GM21423 (cell line): ENCODE measurements around the gene CYSLTR2.
"Not testable (repeated sequence)": the region's sequence is repeated elsewhere in the genome, so short reads cannot be mapped to it uniquely, and the experiment has no call there.

Experiments
- ATAC-seq: cut with Tn5 transposase; IDR thresholded peaks from one replicate; pipeline ENCODE4 v1.9.1; 2021; ENCODE audit warnings: mild to moderate bottlenecking, moderate library complexity; ENCODE audit not compliant: unreplicated experiment

CYSLTR2 gene

GRCh38 chr13:48686636-48687210 lies 33.0 kb downstream of the CYSLTR2 start:
- ATAC-seq: no peak

DNA sequence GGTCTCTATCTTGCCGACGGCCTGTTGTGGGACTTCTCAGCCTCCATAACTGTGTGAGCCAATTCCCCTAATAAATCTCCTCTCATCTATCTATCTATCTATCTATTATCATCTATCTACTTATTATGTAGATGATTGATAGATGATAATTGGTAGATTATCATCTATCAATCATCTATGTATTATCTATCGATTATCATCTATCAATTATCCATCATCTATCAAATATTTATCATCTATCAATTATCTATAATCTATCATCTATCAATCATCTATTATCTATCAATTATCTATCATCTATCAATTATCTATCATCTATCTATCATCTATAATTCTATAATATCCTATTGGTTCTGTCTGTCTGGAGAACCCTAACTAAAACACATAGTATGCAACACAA lies 33.5 kb downstream of the CYSLTR2 start:
- no peak for ATAC-seq

DNA sequence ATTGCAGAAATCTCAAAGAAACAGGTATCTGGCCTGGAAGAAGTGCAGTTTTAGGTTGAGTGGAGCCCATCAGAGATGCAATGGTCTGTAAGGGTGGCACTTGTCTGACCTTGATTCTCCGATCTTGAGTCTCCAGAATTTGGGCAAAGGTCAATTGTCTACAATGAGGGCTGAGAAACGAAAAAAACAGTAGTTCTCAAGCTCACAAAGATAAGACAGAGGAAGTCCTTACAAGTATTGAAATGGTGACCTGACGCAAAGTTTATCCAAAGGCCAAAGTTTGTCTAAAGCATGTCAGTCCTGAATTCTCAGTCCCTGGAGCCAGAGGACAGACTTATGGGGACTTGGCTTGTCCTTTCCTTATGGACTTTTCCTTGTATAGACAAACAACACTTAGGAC lies 40.3 kb downstream of the CYSLTR2 start:
- ATAC-seq: no peak

DNA sequence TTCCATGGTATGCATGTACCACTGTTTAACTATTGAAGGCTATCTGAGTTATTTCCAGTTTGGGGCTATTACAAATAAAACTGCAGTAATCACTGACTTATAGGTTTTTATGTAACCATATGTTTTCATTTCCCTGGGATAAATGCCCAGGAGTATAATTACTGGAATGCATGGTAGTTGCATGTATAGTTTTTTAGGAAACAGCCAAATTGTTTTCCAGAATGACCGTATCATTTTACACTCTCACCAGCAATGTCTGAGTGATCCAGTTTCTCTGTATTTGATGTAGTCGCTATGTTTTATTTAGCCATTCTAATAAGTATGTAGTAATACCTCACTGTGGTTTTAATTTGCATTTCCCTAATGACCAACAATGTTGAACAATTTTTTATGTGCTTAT lies 42.0 kb downstream of the CYSLTR2 start:
- no peak for ATAC-seq

DNA sequence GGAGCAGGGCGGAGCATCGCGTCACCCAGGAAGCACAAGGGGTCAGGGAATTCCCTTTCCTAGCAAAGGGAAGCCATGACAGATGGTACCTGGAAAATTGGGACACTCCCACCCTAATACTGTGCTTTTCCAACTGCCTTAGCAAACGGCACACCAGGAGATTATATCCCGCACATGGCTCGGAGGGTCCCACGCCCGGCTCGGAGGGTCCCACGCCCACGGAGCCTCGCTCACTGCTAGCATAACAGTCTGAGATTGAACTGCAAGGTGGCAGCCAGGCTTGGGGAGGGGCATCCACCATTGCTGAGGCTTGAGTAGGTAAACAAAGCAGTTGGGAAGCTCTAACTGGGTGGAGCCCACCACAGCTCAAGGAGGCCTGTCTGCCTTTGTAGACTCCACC lies 42.9 kb downstream of the CYSLTR2 start:
- ATAC-seq: not testable (repeated sequence)

DNA sequence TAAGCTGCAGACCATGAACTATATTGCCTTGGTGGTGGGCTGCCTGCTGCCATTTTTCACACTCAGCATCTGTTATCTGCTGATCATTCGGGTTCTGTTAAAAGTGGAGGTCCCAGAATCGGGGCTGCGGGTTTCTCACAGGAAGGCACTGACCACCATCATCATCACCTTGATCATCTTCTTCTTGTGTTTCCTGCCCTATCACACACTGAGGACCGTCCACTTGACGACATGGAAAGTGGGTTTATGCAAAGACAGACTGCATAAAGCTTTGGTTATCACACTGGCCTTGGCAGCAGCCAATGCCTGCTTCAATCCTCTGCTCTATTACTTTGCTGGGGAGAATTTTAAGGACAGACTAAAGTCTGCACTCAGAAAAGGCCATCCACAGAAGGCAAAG lies 53.7 kb downstream of the CYSLTR2 start:
- no peak for ATAC-seq

- no peak for ATAC-seq
These were observed 55.0 kb downstream of the CYSLTR2 start for GRCh38 chr13:48708764-48709163.

GRCh38 chr13:48709213-48709612 lies 55.5 kb downstream of the CYSLTR2 start:
- ATAC-seq: no peak

GRCh38 chr13:48710160-48710559 lies 56.4 kb downstream of the CYSLTR2 start:
- ATAC-seq: no peak

DNA sequence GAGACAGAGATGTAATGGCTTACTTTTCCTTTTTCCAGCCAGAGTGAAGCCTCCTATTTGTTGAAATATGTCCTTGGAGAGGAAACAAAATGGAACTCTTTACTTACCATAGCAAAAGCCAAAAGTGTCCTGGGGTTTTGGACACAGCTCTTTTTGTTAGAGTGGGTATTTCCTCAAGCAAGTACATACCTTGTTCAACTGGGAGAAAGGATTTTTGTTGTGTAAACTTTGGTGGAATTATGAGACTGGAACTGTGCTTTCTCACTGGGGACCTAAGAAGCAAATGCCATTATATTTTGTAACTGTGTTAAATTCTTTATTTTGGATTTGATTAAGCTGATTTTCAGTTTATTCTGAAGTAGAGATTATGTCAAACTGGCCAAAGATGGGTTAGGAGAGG lies 58.4 kb downstream of the CYSLTR2 start:
- no peak for ATAC-seq

GRCh38 chr13:48715977-48716376 lies 62.2 kb downstream of the CYSLTR2 start:
- ATAC-seq: no peak

GRCh38 chr13:48720621-48721020 lies 66.9 kb downstream of the CYSLTR2 start:
- no peak for ATAC-seq

DNA sequence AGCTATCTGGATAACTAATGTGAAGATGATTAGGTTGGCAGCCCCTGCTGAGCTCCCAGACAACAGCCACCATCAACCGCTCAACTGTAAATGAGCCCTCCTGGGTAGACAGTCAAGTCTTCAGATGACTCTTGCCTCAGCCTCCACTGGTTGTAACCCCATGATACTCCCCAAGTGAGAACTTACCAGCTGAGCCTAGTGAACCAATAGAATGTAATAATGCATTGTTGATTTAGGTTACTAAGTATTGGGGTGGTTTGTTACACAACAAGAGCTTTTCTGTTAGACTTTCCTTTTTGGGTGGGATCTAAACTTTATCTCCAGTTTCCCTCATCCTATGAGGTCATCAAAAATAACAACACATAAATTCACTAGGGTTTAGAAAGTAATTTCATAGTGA lies 69.4 kb downstream of the CYSLTR2 start:
- no peak for ATAC-seq

GRCh38 chr13:48725271-48725670 lies 71.5 kb downstream of the CYSLTR2 start:
- ATAC-seq: no peak

DNA sequence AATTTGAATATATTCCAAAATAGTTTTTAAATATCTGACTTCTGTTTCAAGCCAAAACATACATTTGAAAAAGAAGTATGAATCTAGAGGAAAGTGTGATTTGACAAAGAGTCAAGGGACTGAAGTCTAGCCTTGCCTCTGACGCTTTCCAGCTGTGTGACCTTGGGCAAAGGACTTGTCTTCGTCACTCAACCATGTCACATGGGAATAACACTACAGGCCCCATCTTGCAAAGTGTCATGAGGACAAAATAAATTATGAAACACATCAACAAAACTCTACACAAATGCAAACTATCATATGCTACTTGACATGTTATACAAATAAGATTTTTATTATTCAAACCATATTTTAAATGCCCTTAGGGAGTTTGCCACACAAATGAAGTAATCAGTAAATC lies 73.0 kb downstream of the CYSLTR2 start:
- no peak for ATAC-seq

DNA sequence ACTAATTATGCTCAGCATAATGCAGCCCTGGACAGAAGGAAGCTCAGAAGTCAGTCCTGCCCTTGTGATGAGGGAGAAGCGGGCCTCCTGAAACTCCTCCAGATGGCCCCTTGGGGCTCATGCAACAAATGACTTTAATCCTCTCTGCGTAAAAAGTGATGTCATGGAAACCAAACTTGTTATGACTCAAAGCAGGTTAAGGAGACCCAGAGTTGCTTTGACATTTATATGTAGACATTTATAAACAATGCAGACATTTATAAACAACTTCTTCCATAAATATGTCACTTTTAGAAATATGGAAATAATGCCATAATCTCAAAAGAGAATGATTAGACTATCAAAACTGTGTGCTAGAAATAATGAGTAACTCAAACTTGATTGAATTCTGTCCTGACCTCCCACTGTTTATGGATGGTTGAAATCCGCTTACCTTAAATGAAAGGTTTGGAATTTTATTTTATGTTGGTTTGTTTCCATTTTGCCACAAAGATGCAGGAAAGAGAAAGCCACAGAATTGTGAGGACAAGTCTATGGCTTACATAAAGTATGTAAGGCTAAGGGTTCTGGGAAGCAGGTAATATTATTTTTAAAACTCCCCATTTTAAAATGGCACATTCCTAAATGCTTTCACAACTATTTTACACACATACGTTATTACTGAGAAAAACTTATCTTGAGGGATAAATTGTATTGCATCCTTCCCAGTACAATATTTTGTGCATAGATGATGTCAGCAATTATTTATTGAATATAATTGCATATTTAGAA lies 73.7 kb downstream of the CYSLTR2 start:
- no peak for ATAC-seq

GRCh38 chr13:48728226-48728625 lies 74.5 kb downstream of the CYSLTR2 start:
- no peak for ATAC-seq

GRCh38 chr13:48728876-48729275 lies 75.1 kb downstream of the CYSLTR2 start:
- ATAC-seq: no peak

DNA sequence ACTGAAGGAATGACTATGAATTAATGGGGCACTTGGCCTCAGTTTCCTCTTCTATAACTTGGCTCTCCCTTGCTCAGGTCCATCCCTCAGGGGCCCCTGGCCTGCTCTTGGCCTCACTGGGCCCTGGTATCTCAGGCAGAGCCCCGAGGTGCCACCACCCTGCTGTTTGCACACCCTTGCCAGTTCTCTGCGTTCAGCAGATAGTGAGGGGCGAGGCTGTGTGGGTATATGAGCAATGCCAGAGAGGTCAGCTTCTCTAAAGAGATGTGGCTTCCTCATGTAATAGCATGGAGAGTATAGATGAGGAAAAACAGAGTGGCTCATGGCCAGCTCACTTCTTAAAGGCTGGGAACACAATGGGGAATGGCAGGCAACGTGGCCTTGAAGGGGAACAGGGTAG lies 76.1 kb downstream of the CYSLTR2 start:
- no peak for ATAC-seq

- no peak for ATAC-seq
These were observed 77.4 kb downstream of the CYSLTR2 start for GRCh38 chr13:48731001-48731658.

GRCh38 chr13:48731957-48732569 lies 78.3 kb downstream of the CYSLTR2 start:
- ATAC-seq: no peak
